H9 (cell line): ENCODE data around the gene ADAMTS18. TPM values are rescaled to one million over a fixed set of nuclear protein-coding genes. Genes with fewer than 3 reads are reported as not detected.
"Not testable (repeated sequence)": the region's sequence is repeated elsewhere in the genome, so short reads cannot be mapped to it uniquely, and the experiment has no call there.

Experiments used
- DNase-seq: peaks from one replicate; pipeline ENCODE4 v3.0.0-alpha.2; 2017
- H2AFZ ChIP-seq: one replicate; pipeline ENCODE4 v1.6.1; 2013; ENCODE audit warnings: mild to moderate bottlenecking, low read length, control low read depth, moderate library complexity
- H2AK5ac ChIP-seq: 2 replicates; pipeline ENCODE4 v1.6.1; 2013; ENCODE audit warnings: low read length, control low read depth, mixed read lengths; ENCODE audit not compliant: insufficient read length
- H2BK120ac ChIP-seq: one replicate; pipeline ENCODE4 v1.6.1; 2013; ENCODE audit warnings: low read depth, mild to moderate bottlenecking, low read length, control low read depth, inconsistent platforms; ENCODE audit not compliant: poor library complexity, severe bottlenecking
- H2BK12ac ChIP-seq: 2 replicates; pipeline ENCODE4 v1.6.1; 2013; ENCODE audit warnings: low read length, control low read depth, mixed read lengths, low read depth; ENCODE audit not compliant: insufficient read length
- H2BK15ac ChIP-seq: 2 replicates; pipeline ENCODE4 v1.6.1; 2013; ENCODE audit warnings: low read depth, low read length, control low read depth
- H2BK20ac ChIP-seq: one replicate; pipeline ENCODE4 v1.6.1; 2013; ENCODE audit warnings: low read depth, mild to moderate bottlenecking, low read length, control low read depth, inconsistent platforms; ENCODE audit not compliant: poor library complexity, severe bottlenecking
- H2BK5ac ChIP-seq: 2 replicates; pipeline ENCODE4 v1.6.1; 2013; ENCODE audit warnings: low read length, control low read depth, mixed read lengths; ENCODE audit not compliant: insufficient read length
- H3K14ac ChIP-seq: 2 replicates; pipeline ENCODE4 v1.6.1; 2013; ENCODE audit warnings: low read length, control low read depth; ENCODE audit not compliant: insufficient read depth
- H3K18ac ChIP-seq: 2 replicates; pipeline ENCODE4 v1.6.1; 2013; ENCODE audit warnings: low read depth, mild to moderate bottlenecking, mixed read lengths, low read length, control low read depth; ENCODE audit not compliant: insufficient read length
- H3K23ac ChIP-seq: 2 replicates; pipeline ENCODE4 v1.6.1; 2013; ENCODE audit warnings: low read length, control low read depth, mixed read lengths, low read depth; ENCODE audit not compliant: insufficient read length
- H3K23me2 ChIP-seq: 2 replicates; pipeline ENCODE4 v1.6.1; 2013; ENCODE audit warnings: low read depth, mild to moderate bottlenecking, mixed read lengths, low read length, control low read depth; ENCODE audit not compliant: insufficient read length, poor library complexity, severe bottlenecking
- H3K27ac ChIP-seq: 2 replicates; pipeline ENCODE4 v1.5.1; 2013; ENCODE audit warnings: low read length, control low read depth, mixed read lengths, low read depth; ENCODE audit not compliant: insufficient read length
- H3K27me3 ChIP-seq: 2 replicates; pipeline ENCODE4 v1.6.1; 2013; ENCODE audit warnings: low read length, control low read depth, inconsistent platforms; ENCODE audit not compliant: insufficient read depth
- H3K4ac ChIP-seq: 2 replicates; pipeline ENCODE4 v1.6.1; 2013; ENCODE audit warnings: low read depth, mild to moderate bottlenecking, control low read depth, inconsistent platforms, low read length, moderate library complexity
- H3K4me1 ChIP-seq: 2 replicates; pipeline ENCODE4 v1.6.1; 2013; ENCODE audit warnings: low read length, control low read depth, inconsistent platforms; ENCODE audit not compliant: insufficient read depth
- H3K4me2 ChIP-seq: 2 replicates; pipeline ENCODE4 v1.6.1; 2013; ENCODE audit warnings: low read length, control low read depth, mixed read lengths; ENCODE audit not compliant: insufficient read length, insufficient read depth
- H3K56ac ChIP-seq: 2 replicates; pipeline ENCODE4 v1.6.1; 2013; ENCODE audit warnings: low read depth, mild to moderate bottlenecking, mixed read lengths, low read length, control low read depth; ENCODE audit not compliant: insufficient read length
- H3K79me1 ChIP-seq: 2 replicates; pipeline ENCODE4 v1.6.1; 2013; ENCODE audit warnings: low read depth, mild to moderate bottlenecking, moderate library complexity, low read length, control low read depth, inconsistent platforms; ENCODE audit not compliant: insufficient read depth, poor library complexity, severe bottlenecking
- H3K79me2 ChIP-seq: 2 replicates; pipeline ENCODE4 v1.6.1; 2013; ENCODE audit warnings: low read length, control low read depth, inconsistent platforms; ENCODE audit not compliant: insufficient read depth
- H3K9ac ChIP-seq: 2 replicates; pipeline ENCODE4 v1.6.1; 2013; ENCODE audit warnings: low read length, control low read depth, mixed read lengths; ENCODE audit not compliant: insufficient read length; ENCODE audit errors: extremely low read depth
- H3K9me3 ChIP-seq: one replicate; pipeline ENCODE4 v1.6.1; 2013; ENCODE audit warnings: low read depth, low read length, inconsistent platforms; ENCODE audit not compliant: control insufficient read depth
- H3T11ph ChIP-seq: one replicate; pipeline ENCODE4 v1.6.1; 2013; ENCODE audit warnings: mild to moderate bottlenecking, low read length, control low read depth, inconsistent platforms
- H4K20me1 ChIP-seq: one replicate; pipeline ENCODE4 v1.6.1; 2013; ENCODE audit not compliant: control insufficient read depth, insufficient read length, insufficient read depth
- H4K5ac ChIP-seq: 2 replicates; pipeline ENCODE4 v1.6.1; 2013; ENCODE audit warnings: low read depth, mild to moderate bottlenecking, mixed read lengths, low read length, control low read depth; ENCODE audit not compliant: insufficient read length
- H4K8ac ChIP-seq: replicated peaks from 2 replicates; pipeline ENCODE4 v1.6.1; 2013; ENCODE audit warnings: low read length, control low read depth, mixed read lengths, low read depth; ENCODE audit not compliant: insufficient read length
- H4K91ac ChIP-seq: 2 replicates; pipeline ENCODE4 v1.6.1; 2013; ENCODE audit warnings: low read depth, mild to moderate bottlenecking, moderate library complexity, mixed read lengths, low read length, control low read depth; ENCODE audit not compliant: insufficient read length
- H3K27ac Mint-ChIP-seq, 3 experiments: 2 replicates in 2 of 3; 3 replicates in 1 of 3; pipeline ENCODE4 v1.8.0; 2020 to 2021; ENCODE audit warnings: mixed read lengths in 3 of 3, mild to moderate bottlenecking in 1 of 3, moderate library complexity in 1 of 3
- H3K27me3 Mint-ChIP-seq: 2 replicates; pipeline ENCODE4 v1.8.0; 2021; ENCODE audit warnings: low read depth, mild to moderate bottlenecking, moderate library complexity, mixed read lengths
- H3K36me3 Mint-ChIP-seq, 3 experiments: 2 replicates in 2 of 3; 3 replicates in 1 of 3; pipeline ENCODE4 v1.8.0; 2020 to 2021; ENCODE audit warnings: low read depth in 3 of 3, mixed read lengths in 3 of 3; ENCODE audit not compliant: insufficient read depth in 1 of 3
- H3K4me1 Mint-ChIP-seq, 2 experiments: 2 replicates each; pipeline ENCODE4 v1.8.0; 2020; ENCODE audit warnings: mixed read lengths in 2 of 2
- H3K4me3 Mint-ChIP-seq, 2 experiments: 2 replicates in 1 of 2; 3 replicates in 1 of 2; pipeline ENCODE4 v1.8.0; 2020 to 2021; ENCODE audit warnings: mild to moderate bottlenecking in 2 of 2, mixed read lengths in 2 of 2, moderate library complexity in 1 of 2
- H3K9me3 Mint-ChIP-seq, 2 experiments: 2 replicates in 1 of 2; 3 replicates in 1 of 2; pipeline ENCODE4 v1.8.0; 2020; ENCODE audit warnings: mild to moderate bottlenecking in 2 of 2, mixed read lengths in 2 of 2, moderate library complexity in 1 of 2
- CTCF ChIP-seq: fragments of 200-600 bp; sonication (generic); conservative IDR thresholded peaks from 3 replicates; pipeline ENCODE4 v1.8.0; 2021; ENCODE audit warnings: antibody characterized with exemption, mild to moderate bottlenecking
- WGBS: extraction: QIAGEN DNeasy Blood & Tissue Kit; methylation state at CpG from one replicate; pipeline ENCODE4 v1.1.7; 2013; ENCODE audit warnings: missing lambda C conversion rate, low lambda C conversion rate, mixed read lengths; ENCODE audit not compliant: insufficient read length; ENCODE audit errors: extremely low coverage; 5-methylcytosine and 5-hydroxymethylcytosine counted together
- total RNA-seq: library from RNA; stranded (reverse); gene quantifications from 2 replicates; pipeline ENCODE4 v1.2.1, GENCODE V29; 2021

ADAMTS18 gene
- total RNA-seq, 1 experiment from 2014 or later = 0.07 TPM

- Histone ChIP-seq H3K18ac (no peak overlapping the region), H2AK5ac (no peak overlapping the region), H2BK12ac (no peak overlapping the region), H3K23me2 (no peaks in the 10 kb centered on the region), H3T11ph (no peak overlapping the region), H3K9ac (no peak overlapping the region), H3K23ac (no peak overlapping the region), H2BK5ac (no peak overlapping the region), H3K4ac (no peak overlapping the region), H2BK120ac (no peak overlapping the region), H3K56ac (no peak overlapping the region), H4K5ac (no peak overlapping the region), H4K20me1 (no peaks in the 10 kb centered on the region), H3K79me1 (no peaks in the 10 kb centered on the region), H4K8ac (no peak overlapping the region), H2BK20ac (no peak overlapping the region), H3K27me3 (no peaks in the 10 kb centered on the region), H3K79me2 (no peaks in the 10 kb centered on the region), H3K27ac (no peak overlapping the region), H2BK15ac (no peak overlapping the region), H3K4me1 (no peaks in the 10 kb centered on the region), H4K91ac (no peak overlapping the region), H3K4me2 (no peak overlapping the region), H3K9me3 (no peaks in the 10 kb centered on the region), H2AFZ (no peak overlapping the region), H3K14ac (no peak overlapping the region)
- Mint-ChIP-seq H3K4me3 (no peak overlapping the region), H3K4me1 (no peaks in the 10 kb centered on the region), H3K27me3 (peaks cover 3% of the 10 kb centered on the region; the same call in 1 of the 2 replicates), H3K9me3 (no peaks in the 10 kb centered on the region), H3K36me3 (no peaks in the 10 kb centered on the region), H3K27ac (no peak overlapping the region; a peak in 1 of 7 replicates)
- no peak for DNase-seq
- no CpG with 5 or more reads among the region's 2 CpGs for WGBS
- no peak for TF ChIP-seq CTCF
These were observed 188.7 kb downstream of the ADAMTS18 start for GRCh38 chr16:77246150-77246549.

- not testable (repeated sequence) for H2BK15ac ChIP-seq
These were observed 192.4 kb downstream of the ADAMTS18 start for GRCh38 chr16:77242471-77242870.

More at GRCh38 chr16:77242471-77242870, 192.4 kb downstream of the ADAMTS18 start:
- H3K79me2 ChIP-seq, H3K27ac ChIP-seq, H2BK12ac ChIP-seq, H4K91ac ChIP-seq, H4K20me1 ChIP-seq, H3K27me3 ChIP-seq, H3K27me3 Mint-ChIP-seq, H3K18ac ChIP-seq, H3K27ac Mint-ChIP-seq, H3K36me3 Mint-ChIP-seq, H3K9me3 ChIP-seq, H2BK5ac ChIP-seq, H2AK5ac ChIP-seq, H4K5ac ChIP-seq, H3K23me2 ChIP-seq, H2BK20ac ChIP-seq, DNase-seq, H4K8ac ChIP-seq, H3K9me3 Mint-ChIP-seq, H3T11ph ChIP-seq, H2AFZ ChIP-seq, H3K14ac ChIP-seq, H2BK120ac ChIP-seq, H3K56ac ChIP-seq, H3K79me1 ChIP-seq, H3K9ac ChIP-seq, H3K4me2 ChIP-seq, H3K4me3 Mint-ChIP-seq, H3K4ac ChIP-seq, H3K23ac ChIP-seq, H3K4me1 ChIP-seq: not testable (repeated sequence)
- H3K4me1 Mint-ChIP-seq = peaks cover 24 to 26% of the 10 kb centered on the region in 2 experiments
- WGBS = no CpG with 5 or more reads among the region's 5 CpGs
